Neural progenitor cell (in vitro differentiated cells): ENCODE data around the gene HYAL3. TPM values are rescaled to one million over a fixed set of nuclear protein-coding genes. Genes with fewer than 3 reads are reported as not detected.

ENCODE experiments used
- DNase-seq: peaks from one replicate; pipeline ENCODE4 v3.0.0-alpha.2; 2016; ENCODE audit warnings: low spot score
- H2AFZ ChIP-seq: fragments of 200-600 bp; sonication (generic); replicated peaks from 2 replicates; pipeline ENCODE4 v1.6.1; 2016; ENCODE audit warnings: antibody characterized with exemption
- H3F3A ChIP-seq: fragments of 200-600 bp; sonication (generic); 2 replicates; pipeline ENCODE4 v1.6.1; 2016; ENCODE audit warnings: antibody characterized with exemption, low read depth
- H3K27ac ChIP-seq: fragments of 200-600 bp; sonication (generic); 2 replicates; pipeline ENCODE4 v1.5.1; 2016; ENCODE audit warnings: mild to moderate bottlenecking
- H3K27me3 ChIP-seq: fragments of 200-600 bp; sonication (generic); 2 replicates; pipeline ENCODE4 v1.6.1; 2016; ENCODE audit warnings: mild to moderate bottlenecking, moderate library complexity
- H3K36me3 ChIP-seq: fragments of 200-600 bp; sonication (generic); 2 replicates; pipeline ENCODE4 v1.5.1; 2016
- H3K4me1 ChIP-seq: fragments of 200-600 bp; sonication (generic); 2 replicates; pipeline ENCODE4 v1.6.1; 2016; ENCODE audit warnings: mixed run types
- H3K4me2 ChIP-seq: fragments of 200-600 bp; sonication (generic); 2 replicates; pipeline ENCODE4 v1.6.1; 2016
- H3K4me3 ChIP-seq: fragments of 200-600 bp; sonication (generic); 2 replicates; pipeline ENCODE4 v1.5.1; 2016
- H3K79me2 ChIP-seq: fragments of 200-600 bp; sonication (generic); 2 replicates; pipeline ENCODE4 v1.6.1; 2016; ENCODE audit warnings: low read depth
- H3K9ac ChIP-seq: fragments of 200-600 bp; sonication (generic); 2 replicates; pipeline ENCODE4 v1.6.1; 2016
- H3K9me3 ChIP-seq: fragments of 200-600 bp; sonication (generic); 2 replicates; pipeline ENCODE4 v1.5.1; 2016; ENCODE audit warnings: low read depth
- H4K20me1 ChIP-seq: fragments of 200-600 bp; sonication (generic); 2 replicates; pipeline ENCODE4 v1.6.1; 2016; ENCODE audit warnings: low read depth
- H3K27ac Mint-ChIP-seq: 3 replicates; pipeline ENCODE4 v1.8.0; 2021; ENCODE audit warnings: mixed read lengths
- H3K27me3 Mint-ChIP-seq: 2 replicates; pipeline ENCODE4 v1.8.0; 2022; ENCODE audit warnings: low read depth, mild to moderate bottlenecking, inconsistent platforms, moderate library complexity, mixed read lengths; ENCODE audit not compliant: insufficient read depth
- H3K36me3 Mint-ChIP-seq: 3 replicates; pipeline ENCODE4 v1.8.0; 2021; ENCODE audit warnings: mixed read lengths
- H3K4me1 Mint-ChIP-seq: 3 replicates; pipeline ENCODE4 v1.8.0; 2021; ENCODE audit warnings: mixed read lengths
- H3K4me3 Mint-ChIP-seq: 3 replicates; pipeline ENCODE4 v1.8.0; 2021; ENCODE audit warnings: mild to moderate bottlenecking, moderate library complexity, mixed read lengths
- H3K9me3 Mint-ChIP-seq: 3 replicates; pipeline ENCODE4 v1.8.0; 2020; ENCODE audit warnings: mixed read lengths
- EZH2 ChIP-seq: fragments of 200-600 bp; sonication (generic); IDR thresholded peaks from 2 replicates; pipeline ENCODE4 v1.6.1; 2017; ENCODE audit warnings: antibody characterized with exemption, mild to moderate bottlenecking, moderate library complexity
- EZH2phosphoT487 ChIP-seq: fragments of 200-600 bp; sonication (generic); IDR thresholded peaks from 2 replicates; pipeline ENCODE4 v1.6.1; 2017; ENCODE audit warnings: antibody characterized with exemption
- total RNA-seq: library from RNA; depleted of rRNA; stranded (reverse); fragments of >200 nt; gene quantifications from 2 replicates; pipeline ENCODE4 v1.2.3, GENCODE V29; 2015; ENCODE audit warnings: low replicate concordance
- TF ChIP-seq, protein P1 (sequence below): fragments of 200-600 bp; sonication (generic); IDR thresholded peaks from 2 replicates; pipeline ENCODE4 v1.5.1; 2017; ENCODE audit warnings: antibody characterized with exemption, mild to moderate bottlenecking

Gene HYAL3
- total RNA-seq, 1 donor from 2014 or later = 2.2 TPM

DNA sequence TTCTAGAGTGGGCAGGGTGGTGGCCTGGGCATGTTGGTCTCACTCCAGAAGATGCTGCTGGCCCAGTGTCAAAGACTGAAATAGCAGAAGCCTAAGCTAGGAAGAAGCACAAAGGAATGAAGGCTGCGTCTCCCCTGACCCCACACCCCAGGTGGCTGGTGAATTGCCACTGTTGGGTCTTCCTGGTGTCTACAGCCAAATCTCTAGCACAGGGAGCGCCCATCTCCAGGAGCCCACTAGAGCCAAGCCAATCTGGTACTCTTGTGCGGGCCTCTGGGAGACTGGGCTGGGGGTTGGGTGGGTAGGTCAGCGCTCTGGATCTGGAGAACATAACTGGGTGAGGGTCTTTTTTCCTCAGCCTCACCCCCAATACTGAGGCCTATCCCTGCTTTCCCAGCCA is 27.9 kb upstream of the HYAL3 start:
- Histone ChIP-seq H3K4me3 (peak overlapping the region; percentile 82), H4K20me1 (peaks cover 12% of the 10 kb centered on the region), H3K4me1 (peaks cover 18% of the 10 kb centered on the region), H3K27me3 (no peaks in the 10 kb centered on the region), H3K36me3 (no peaks in the 10 kb centered on the region), H3K9ac (peak overlapping the region; percentile 78), H3K4me2 (peak overlapping the region; percentile 96), H3F3A (peaks cover 38% of the 10 kb centered on the region), H2AFZ (no peak overlapping the region), H3K27ac (no peak overlapping the region), H3K9me3 (no peaks in the 10 kb centered on the region), H3K79me2 (peaks cover 17% of the 10 kb centered on the region)
- peak overlapping the region; percentile 95 for H3K4me3 Mint-ChIP-seq
- no peaks in the 10 kb centered on the region for H3K9me3 Mint-ChIP-seq
- peaks cover 6% of the 10 kb centered on the region for H3K27me3 Mint-ChIP-seq
- no peak overlapping the region for H3K27ac Mint-ChIP-seq
- DNase-seq = no peak
- H3K36me3 Mint-ChIP-seq = peaks cover 2% of the 10 kb centered on the region
- TF ChIP-seq, protein P1, sequence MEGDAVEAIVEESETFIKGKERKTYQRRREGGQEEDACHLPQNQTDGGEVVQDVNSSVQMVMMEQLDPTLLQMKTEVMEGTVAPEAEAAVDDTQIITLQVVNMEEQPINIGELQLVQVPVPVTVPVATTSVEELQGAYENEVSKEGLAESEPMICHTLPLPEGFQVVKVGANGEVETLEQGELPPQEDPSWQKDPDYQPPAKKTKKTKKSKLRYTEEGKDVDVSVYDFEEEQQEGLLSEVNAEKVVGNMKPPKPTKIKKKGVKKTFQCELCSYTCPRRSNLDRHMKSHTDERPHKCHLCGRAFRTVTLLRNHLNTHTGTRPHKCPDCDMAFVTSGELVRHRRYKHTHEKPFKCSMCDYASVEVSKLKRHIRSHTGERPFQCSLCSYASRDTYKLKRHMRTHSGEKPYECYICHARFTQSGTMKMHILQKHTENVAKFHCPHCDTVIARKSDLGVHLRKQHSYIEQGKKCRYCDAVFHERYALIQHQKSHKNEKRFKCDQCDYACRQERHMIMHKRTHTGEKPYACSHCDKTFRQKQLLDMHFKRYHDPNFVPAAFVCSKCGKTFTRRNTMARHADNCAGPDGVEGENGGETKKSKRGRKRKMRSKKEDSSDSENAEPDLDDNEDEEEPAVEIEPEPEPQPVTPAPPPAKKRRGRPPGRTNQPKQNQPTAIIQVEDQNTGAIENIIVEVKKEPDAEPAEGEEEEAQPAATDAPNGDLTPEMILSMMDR = no peak
- TF ChIP-seq EZH2 = no peak
- no peak for TF ChIP-seq EZH2phosphoT487
- peaks cover 35% of the 10 kb centered on the region for H3K4me1 Mint-ChIP-seq

DNA sequence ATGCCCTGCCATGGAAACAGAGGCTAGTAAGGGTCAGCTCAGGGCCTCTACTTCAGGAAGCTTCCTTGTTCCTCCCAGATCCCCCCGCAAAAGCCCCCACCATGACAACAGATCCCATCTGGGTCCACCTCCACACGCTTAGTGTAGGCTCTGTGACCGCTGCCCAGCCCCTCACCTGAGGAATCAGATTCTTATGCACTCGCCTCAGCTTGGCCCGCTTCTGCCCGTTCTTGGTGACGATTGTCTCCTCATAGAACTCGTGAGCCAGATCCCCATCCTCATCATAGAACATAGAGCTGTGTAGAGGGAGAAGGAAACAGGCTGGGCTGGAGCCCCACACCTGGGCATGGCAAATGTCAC is 27.0 kb upstream of the HYAL3 start:
- peaks cover 20% of the 10 kb centered on the region for H3K4me1 ChIP-seq
- H3K4me2 ChIP-seq = no peak overlapping the region
- peaks cover 5% of the 10 kb centered on the region for H3K27me3 Mint-ChIP-seq
- H2AFZ ChIP-seq = no peak overlapping the region
- H3K9ac ChIP-seq = no peak overlapping the region
- H4K20me1 ChIP-seq = peaks cover 12% of the 10 kb centered on the region
- peaks cover 17% of the 10 kb centered on the region for H3K79me2 ChIP-seq
- H3F3A ChIP-seq = peaks cover 42% of the 10 kb centered on the region
- H3K36me3 ChIP-seq = no peaks in the 10 kb centered on the region
- DNase-seq = no peak
- peak overlapping the region; percentile 95 for H3K4me3 Mint-ChIP-seq
- no peak overlapping the region for H3K27ac ChIP-seq
- H3K27ac Mint-ChIP-seq = no peak overlapping the region
- H3K4me1 Mint-ChIP-seq = peaks cover 35% of the 10 kb centered on the region
- TF ChIP-seq, protein P1 = no peak
- TF ChIP-seq EZH2 (no peak), EZH2phosphoT487 (no peak)
- no peaks in the 10 kb centered on the region for H3K9me3 ChIP-seq
- no peaks in the 10 kb centered on the region for H3K9me3 Mint-ChIP-seq
- H3K36me3 Mint-ChIP-seq = peaks cover 1% of the 10 kb centered on the region
- no peaks in the 10 kb centered on the region for H3K27me3 ChIP-seq
- no peak overlapping the region for H3K4me3 ChIP-seq

DNA sequence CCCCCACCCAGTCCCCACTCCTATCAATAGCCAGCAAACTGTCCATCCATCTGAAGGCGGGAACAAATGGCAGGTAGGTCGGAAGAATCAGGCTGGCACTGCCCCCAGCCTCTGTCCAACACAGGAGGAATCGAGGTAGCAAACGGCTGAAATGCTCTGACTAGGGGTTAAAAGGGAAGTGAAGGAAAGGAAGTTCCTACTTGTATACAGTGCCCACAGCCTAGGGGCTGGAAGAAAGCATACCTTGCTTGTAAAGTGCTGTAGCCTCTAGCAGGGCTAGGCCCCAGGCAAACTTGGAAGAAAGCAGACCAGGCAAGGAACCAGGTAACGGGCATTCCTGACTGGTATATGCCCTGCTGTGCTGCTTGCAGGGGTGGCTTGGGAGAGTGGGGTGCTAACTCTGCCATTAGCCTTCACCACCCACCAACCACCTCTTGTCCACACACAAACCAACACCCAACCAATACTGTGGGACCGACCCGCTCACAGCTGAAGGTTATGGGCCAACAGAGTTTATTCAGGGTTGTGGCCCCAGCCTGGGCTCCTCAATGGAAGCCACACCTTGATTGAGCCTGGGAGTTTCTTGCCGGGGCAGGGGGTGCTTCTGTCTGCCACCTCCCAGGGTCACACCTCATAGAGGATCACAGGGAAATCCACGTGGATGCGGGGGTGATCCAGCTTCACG is 26.4 kb upstream of the HYAL3 start:
- H3K4me3 ChIP-seq = no peak overlapping the region
- TF ChIP-seq EZH2 (no peak), EZH2phosphoT487 (no peak)
- TF ChIP-seq, protein P1 = no peak
- no peak overlapping the region for H2AFZ ChIP-seq
- Mint-ChIP-seq H3K27ac (no peak overlapping the region), H3K4me1 (peaks cover 36% of the 10 kb centered on the region), H3K27me3 (peaks cover 4% of the 10 kb centered on the region), H3K9me3 (no peaks in the 10 kb centered on the region), H3K36me3 (no peaks in the 10 kb centered on the region), H3K4me3 (peak overlapping the region; percentile 95)
- H3K79me2 ChIP-seq = peaks cover 19% of the 10 kb centered on the region
- no peak for DNase-seq
- no peak overlapping the region for H3K27ac ChIP-seq
- no peaks in the 10 kb centered on the region for H3K9me3 ChIP-seq
- peaks cover 44% of the 10 kb centered on the region for H3F3A ChIP-seq
- no peaks in the 10 kb centered on the region for H3K36me3 ChIP-seq
- H3K9ac ChIP-seq = no peak overlapping the region
- H3K4me1 ChIP-seq = peaks cover 20% of the 10 kb centered on the region
- H3K27me3 ChIP-seq = no peaks in the 10 kb centered on the region
- H3K4me2 ChIP-seq = no peak overlapping the region
- peaks cover 14% of the 10 kb centered on the region for H4K20me1 ChIP-seq
